ENCODE data around the gene RFC2. TPM values are rescaled to one million over a fixed set of nuclear protein-coding genes. Genes with fewer than 3 reads are reported as not detected.
"Not testable (repeated sequence)": the region's sequence is repeated elsewhere in the genome, so short reads cannot be mapped to it uniquely, and the experiment has no call there.

Gene RFC2
- polyA plus RNA-seq, 1 experiment: 11.3 TPM

GRCh38 chr7:74214816-74215630 lies 39.2 kb downstream of the RFC2 start:
- no peak for DNase-seq (ENCODE audit: low read depth, low spot score)
- ChIA-PET CTCF (interaction anchor here (1.0 kb wide), 1 partner anchor 8 kb away, joined by 3 read pairs; no protein-coding TSS in a partner anchor), POLR2A (no interaction called here)
- TF ChIP-seq, protein P1, sequence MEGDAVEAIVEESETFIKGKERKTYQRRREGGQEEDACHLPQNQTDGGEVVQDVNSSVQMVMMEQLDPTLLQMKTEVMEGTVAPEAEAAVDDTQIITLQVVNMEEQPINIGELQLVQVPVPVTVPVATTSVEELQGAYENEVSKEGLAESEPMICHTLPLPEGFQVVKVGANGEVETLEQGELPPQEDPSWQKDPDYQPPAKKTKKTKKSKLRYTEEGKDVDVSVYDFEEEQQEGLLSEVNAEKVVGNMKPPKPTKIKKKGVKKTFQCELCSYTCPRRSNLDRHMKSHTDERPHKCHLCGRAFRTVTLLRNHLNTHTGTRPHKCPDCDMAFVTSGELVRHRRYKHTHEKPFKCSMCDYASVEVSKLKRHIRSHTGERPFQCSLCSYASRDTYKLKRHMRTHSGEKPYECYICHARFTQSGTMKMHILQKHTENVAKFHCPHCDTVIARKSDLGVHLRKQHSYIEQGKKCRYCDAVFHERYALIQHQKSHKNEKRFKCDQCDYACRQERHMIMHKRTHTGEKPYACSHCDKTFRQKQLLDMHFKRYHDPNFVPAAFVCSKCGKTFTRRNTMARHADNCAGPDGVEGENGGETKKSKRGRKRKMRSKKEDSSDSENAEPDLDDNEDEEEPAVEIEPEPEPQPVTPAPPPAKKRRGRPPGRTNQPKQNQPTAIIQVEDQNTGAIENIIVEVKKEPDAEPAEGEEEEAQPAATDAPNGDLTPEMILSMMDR (IDR thresholded peaks at IDR 0.05; ENCODE audit: low read depth, low read length): no peak
- no peak overlapping the region for H3K4me3 ChIP-seq (ENCODE audit: low read depth, low read length)
- H3K27ac ChIP-seq (ENCODE audit: low read depth, low read length): no peak overlapping the region
- H3K9me3 ChIP-seq (ENCODE audit: control insufficient read depth, insufficient read depth, low read length): peaks cover 5% of the 10 kb centered on the region
- no peaks in the 10 kb centered on the region for H3K27me3 ChIP-seq (ENCODE audit: control insufficient read depth, insufficient read depth, low read length)

GRCh38 chr7:74212661-74213060 lies 41.5 kb downstream of the RFC2 start:
- ChIA-PET CTCF (interaction anchor here (0.7 kb wide), 1 partner anchor 188 kb away, joined by 3 read pairs; no protein-coding TSS in a partner anchor), POLR2A (no interaction called here)
- no peaks in the 10 kb centered on the region for H3K27me3 ChIP-seq (ENCODE audit: control insufficient read depth, insufficient read depth, low read length)

GRCh38 chr7:74208241-74208640 lies 46.0 kb downstream of the RFC2 start:
- H3K27me3 ChIP-seq (ENCODE audit: control insufficient read depth, insufficient read depth, low read length); H3K27ac ChIP-seq (ENCODE audit: low read depth, low read length); H3K4me3 ChIP-seq (ENCODE audit: low read depth, low read length); DNase-seq (ENCODE audit: low read depth, low spot score); POLR2A ChIA-PET; H3K9me3 ChIP-seq (ENCODE audit: control insufficient read depth, insufficient read depth, low read length): not testable (repeated sequence)
- CTCF ChIA-PET: interaction anchor here (0.7 to 8.8 kb wide), 5 partner anchors 15 to 209 kb away, joined by 3 to 168 read pairs (median 16); no protein-coding TSS in a partner anchor

More at GRCh38 chr7:74212661-74213060, 41.5 kb downstream of the RFC2 start:
- TF ChIP-seq, protein P1 (IDR thresholded peaks at IDR 0.05; ENCODE audit: low read depth, low read length): no peak
- DNase-seq (ENCODE audit: low read depth, low spot score): no peak
- no peak overlapping the region for H3K4me3 ChIP-seq (ENCODE audit: low read depth, low read length)
- no peaks in the 10 kb centered on the region; the same call in 1 of the 2 replicates for H3K9me3 ChIP-seq (ENCODE audit: control insufficient read depth, insufficient read depth, low read length)
- no peak overlapping the region for H3K27ac ChIP-seq (ENCODE audit: low read depth, low read length)

DNA sequence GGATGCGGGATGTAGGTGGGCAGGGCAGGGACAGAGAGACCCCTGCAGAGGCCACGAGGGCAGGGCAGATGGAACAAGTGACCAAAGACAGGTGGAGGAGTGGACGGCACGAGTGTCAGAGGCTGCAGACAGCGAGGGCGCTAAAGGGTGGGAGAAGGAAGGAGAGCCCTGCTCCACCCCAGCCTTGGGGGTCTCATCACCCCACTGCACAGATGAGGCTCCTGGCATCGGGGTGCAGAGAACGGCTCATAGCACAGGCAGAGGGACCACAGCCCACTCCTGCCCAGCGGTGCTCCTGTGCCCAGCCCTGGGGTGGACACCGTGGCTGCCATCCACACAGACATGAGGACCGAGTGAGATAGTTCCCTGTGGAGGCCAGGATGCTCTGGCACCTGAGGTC lies 46.6 kb downstream of the RFC2 start:
- ChIA-PET CTCF (interaction anchor here (0.7 to 8.8 kb wide), 12 partner anchors 10 to 323 kb away, joined by 3 to 168 read pairs (median 12); no protein-coding TSS in a partner anchor), POLR2A (no interaction called here)
- H3K4me3 ChIP-seq (ENCODE audit: low read depth, low read length): no peak overlapping the region
- no peaks in the 10 kb centered on the region for H3K27me3 ChIP-seq (ENCODE audit: control insufficient read depth, insufficient read depth, low read length)
- no peak for DNase-seq (ENCODE audit: low read depth, low spot score)
- H3K27ac ChIP-seq (ENCODE audit: low read depth, low read length): no peak overlapping the region
- H3K9me3 ChIP-seq (ENCODE audit: control insufficient read depth, insufficient read depth, low read length): no peaks in the 10 kb centered on the region; the same call in 1 of the 2 replicates
- TF ChIP-seq, protein P1 (IDR thresholded peaks at IDR 0.05; ENCODE audit: low read depth, low read length): no peak

DNA sequence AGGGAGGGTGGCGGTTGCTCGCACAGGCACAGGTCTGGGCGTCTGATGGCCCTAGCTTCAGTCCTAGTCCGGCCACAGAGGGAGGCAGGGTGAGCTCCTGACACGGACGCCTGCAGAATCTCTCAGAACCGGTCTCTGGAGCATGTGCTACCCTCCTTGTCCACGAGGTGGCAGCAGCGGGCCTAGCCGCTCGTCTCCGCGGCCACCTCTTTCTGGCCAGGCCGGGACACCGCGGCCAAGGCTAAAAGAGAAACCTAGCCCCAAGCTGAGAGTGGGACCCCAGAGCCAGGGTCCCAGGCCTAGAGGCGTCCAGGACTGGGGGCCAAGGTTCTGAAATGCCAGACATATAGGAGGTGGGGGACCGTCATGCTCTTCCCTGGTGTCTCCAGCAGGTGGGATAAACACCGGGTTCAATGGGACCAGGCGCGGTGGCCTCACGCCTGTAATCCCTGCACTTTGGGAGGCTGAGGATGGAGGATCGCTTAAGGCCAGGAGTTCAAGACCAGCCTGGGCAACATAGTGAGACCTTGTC lies 47.5 kb downstream of the RFC2 start:
- peak; percentile 21 for DNase-seq (ENCODE audit: low read depth, low spot score)
- Histone ChIP-seq H3K27me3 (ENCODE audit: control insufficient read depth, insufficient read depth, low read length) (no peaks in the 10 kb centered on the region), H3K4me3 (ENCODE audit: low read depth, low read length) (0 out of 2 replicates have a peak overlapping the region, but pooled peaks have one; percentile 25), H3K27ac (ENCODE audit: low read depth, low read length) (no peak overlapping the region), H3K9me3 (ENCODE audit: control insufficient read depth, insufficient read depth, low read length) (no peaks in the 10 kb centered on the region; the same call in 1 of the 2 replicates)
- TF ChIP-seq, protein P1 (IDR thresholded peaks at IDR 0.05; ENCODE audit: low read depth, low read length): peak; percentile 92
- POLR2A ChIA-PET: no interaction called here
- CTCF ChIA-PET: interaction anchor here (0.5 to 8.8 kb wide), 38 partner anchors 8 to 625 kb away, joined by 3 to 168 read pairs (median 5); no protein-coding TSS in a partner anchor

GRCh38 chr7:74206052-74206451 lies 48.1 kb downstream of the RFC2 start:
- H3K27me3 ChIP-seq (ENCODE audit: control insufficient read depth, insufficient read depth, low read length); DNase-seq (ENCODE audit: low read depth, low spot score); H3K27ac ChIP-seq (ENCODE audit: low read depth, low read length); H3K4me3 ChIP-seq (ENCODE audit: low read depth, low read length); H3K9me3 ChIP-seq (ENCODE audit: control insufficient read depth, insufficient read depth, low read length); POLR2A ChIA-PET: not testable (repeated sequence)
- CTCF ChIA-PET: interaction anchor here (0.5 to 8.8 kb wide), 35 partner anchors 8 to 625 kb away, joined by 3 to 168 read pairs (median 5); no protein-coding TSS in a partner anchor
